HG02885 (cell line): ENCODE data around the gene SLC35B1.

Experiments
- ATAC-seq: cut with Tn5 transposase; IDR thresholded peaks from one replicate; pipeline ENCODE4 v1.9.1; 2021; ENCODE audit warnings: mild to moderate bottlenecking; ENCODE audit not compliant: unreplicated experiment, poor library complexity

Gene SLC35B1

GRCh38 chr17:49705254-49705653 lies 2.5 kb downstream of the SLC35B1 start:
- no peak for ATAC-seq

GRCh38 chr17:49703557-49704277 lies 4.0 kb downstream of the SLC35B1 start:
- ATAC-seq, result no peak

- no peak for ATAC-seq
These were observed 6.8 kb downstream of the SLC35B1 start for GRCh38 chr17:49700960-49701359.

DNA sequence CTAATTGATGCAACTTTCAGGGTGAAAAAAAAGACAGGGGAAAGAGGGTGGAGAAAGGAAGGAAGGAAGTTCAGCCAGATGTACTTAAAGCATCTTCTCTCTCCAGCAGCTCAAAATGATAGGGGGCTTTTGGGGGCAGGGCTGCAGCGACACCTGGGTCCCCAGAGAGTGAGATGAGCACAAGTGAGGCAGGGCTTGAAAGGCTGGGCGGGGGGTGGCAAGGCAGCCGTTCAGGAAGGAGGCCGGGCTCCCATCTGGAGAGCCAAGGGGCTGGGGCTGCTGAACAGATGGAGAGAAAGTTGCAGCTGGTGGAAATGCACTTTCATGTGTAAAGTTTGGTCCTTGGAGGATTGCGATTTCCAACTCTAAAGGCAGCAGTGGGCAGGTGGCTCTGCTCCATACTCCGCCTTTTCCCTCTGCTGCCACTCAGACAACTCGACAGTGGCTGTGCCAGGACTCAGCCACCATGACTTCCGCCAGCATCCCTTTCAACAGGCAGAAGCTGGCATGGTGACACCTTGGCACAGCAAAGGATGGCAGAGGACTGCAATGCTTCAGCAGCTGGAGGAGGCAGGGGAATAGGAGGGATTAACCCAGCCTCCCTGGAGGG lies 7.7 kb downstream of the SLC35B1 start:
- no peak for ATAC-seq

DNA sequence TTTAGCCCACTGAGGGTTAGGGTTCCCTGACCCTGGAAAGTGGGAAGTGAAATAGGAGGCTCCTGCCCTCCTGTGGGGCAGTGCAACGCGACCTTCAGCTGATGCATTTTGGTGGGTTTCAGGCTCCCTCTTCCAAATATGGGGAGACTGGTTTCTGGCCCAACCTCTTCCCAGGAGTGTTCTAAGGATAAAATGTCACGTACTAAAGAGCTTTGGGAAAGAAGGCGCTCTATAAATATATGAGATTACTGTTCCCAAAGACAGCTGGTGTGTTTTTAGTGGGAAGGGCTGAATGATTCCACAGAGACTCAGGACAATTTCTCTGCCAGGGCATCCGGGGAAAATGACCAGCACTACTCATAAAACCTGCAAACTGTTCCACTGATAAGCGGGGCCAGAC lies 9.8 kb downstream of the SLC35B1 start:
- no peak for ATAC-seq

GRCh38 chr17:49696233-49696761 lies 11.5 kb downstream of the SLC35B1 start:
- peak; percentile 70 for ATAC-seq

- no peak for ATAC-seq
These were observed 12.0 kb downstream of the SLC35B1 start for GRCh38 chr17:49695698-49696232.

DNA sequence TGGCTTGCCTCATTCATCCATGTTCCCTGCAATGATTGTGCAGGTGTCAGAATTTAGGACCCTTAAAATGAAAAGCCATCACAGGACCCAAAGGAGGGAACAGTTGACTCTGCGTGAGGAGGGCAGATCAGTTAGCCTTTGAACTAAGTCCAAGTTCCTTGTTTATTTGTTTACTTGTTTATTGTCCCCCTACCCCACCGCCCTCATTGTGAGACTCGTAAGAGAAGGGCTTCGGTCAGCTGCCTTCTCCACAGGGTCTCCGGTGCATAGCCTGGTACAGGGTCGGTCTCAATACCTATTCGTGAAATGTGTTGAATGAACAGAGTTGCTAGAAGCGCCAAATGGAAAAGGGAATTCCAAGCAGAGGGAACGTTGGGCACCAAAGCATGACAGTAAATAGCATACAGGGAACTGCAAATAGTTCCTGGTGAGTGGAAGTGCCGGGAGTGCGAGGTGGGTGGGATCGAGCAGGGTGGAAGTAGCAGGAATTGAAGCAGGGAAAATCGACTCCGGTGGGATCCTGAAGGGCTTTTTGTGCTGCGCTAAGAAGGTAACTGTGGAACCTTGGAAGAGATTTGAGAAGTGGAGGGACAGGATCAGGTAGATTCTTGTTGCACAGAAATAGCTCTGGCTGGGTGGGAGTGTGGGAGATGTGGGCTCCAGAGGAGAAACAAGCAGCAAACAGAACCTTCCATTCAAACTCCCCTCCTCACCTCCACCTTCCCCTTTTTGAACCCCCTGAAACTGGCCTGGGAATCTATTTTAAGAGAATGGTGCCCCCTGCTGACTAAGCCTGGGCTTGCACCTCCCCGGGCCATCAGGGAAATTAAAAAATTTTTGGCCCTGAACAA lies 12.7 kb downstream of the SLC35B1 start:
- no peak for ATAC-seq

- ATAC-seq, result no peak
These were observed 15.0 kb downstream of the SLC35B1 start for GRCh38 chr17:49692751-49693150.

GRCh38 chr17:49691677-49692191 lies 16.0 kb downstream of the SLC35B1 start:
- ATAC-seq, result no peak

GRCh38 chr17:49691086-49691676 lies 16.6 kb downstream of the SLC35B1 start:
- ATAC-seq, result no peak

GRCh38 chr17:49690256-49690655 lies 17.5 kb downstream of the SLC35B1 start:
- ATAC-seq, result no peak

DNA sequence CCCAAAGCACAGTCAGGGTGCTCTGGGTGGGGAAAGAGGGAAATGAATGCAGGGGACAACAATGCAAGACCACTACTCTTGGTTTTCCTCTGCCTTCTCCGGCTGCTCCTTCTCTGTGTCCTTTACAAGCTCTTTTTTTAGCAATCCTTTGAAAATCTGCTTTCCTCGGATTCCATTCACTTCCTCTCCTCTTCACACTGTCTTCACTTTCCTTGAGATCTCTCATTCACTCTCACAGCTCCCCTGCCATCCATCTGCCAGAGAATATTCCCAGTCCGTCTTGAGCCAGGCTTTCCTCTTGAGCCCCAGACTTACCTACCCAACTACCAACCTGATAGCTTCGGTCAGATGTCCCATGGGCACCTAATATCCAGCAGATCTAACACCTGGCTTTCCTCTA lies 18.9 kb downstream of the SLC35B1 start:
- ATAC-seq, result no peak

GRCh38 chr17:49687878-49688491 lies 19.8 kb downstream of the SLC35B1 start:
- no peak for ATAC-seq

DNA sequence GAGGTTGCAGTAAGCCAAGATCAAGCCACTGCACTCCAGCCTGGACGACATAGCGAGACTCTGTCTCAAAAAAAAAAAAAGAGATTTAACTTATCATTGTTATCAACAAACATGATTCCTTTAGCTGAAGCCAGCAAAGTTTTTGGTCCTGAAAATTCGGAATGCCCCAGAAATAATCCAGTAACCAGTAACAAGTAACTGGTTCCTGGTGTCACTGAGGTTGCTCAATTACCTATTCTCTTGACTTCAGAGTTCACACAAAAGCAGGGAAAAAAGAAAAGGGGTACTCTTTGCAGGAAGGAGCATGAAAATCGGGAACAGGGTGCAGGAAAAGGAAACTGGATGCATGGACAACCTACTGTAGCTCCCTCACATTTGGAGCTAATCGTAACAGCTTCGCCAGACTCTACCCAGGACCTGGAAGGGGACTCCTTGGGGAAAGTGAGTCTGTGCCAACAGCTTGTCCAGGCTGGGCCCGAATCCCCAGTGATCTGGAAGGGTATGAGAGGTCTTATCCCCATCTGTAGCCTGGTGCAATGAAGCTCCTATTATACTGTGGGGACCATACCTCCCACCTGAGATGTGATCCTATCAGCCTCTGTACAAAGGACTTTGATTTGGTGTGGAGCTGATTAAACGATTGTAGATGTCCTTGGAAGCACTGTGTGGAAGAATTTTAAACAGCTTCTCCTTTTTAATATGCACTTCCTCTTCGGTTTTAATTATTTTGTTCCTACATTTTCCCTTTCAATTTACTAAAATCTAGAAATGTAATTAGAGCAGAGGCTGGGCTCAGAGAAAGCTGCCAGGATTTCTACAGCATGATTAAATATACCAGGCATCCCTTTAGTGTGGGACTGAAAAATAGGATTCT lies 26.4 kb downstream of the SLC35B1 start:
- no peak for ATAC-seq

DNA sequence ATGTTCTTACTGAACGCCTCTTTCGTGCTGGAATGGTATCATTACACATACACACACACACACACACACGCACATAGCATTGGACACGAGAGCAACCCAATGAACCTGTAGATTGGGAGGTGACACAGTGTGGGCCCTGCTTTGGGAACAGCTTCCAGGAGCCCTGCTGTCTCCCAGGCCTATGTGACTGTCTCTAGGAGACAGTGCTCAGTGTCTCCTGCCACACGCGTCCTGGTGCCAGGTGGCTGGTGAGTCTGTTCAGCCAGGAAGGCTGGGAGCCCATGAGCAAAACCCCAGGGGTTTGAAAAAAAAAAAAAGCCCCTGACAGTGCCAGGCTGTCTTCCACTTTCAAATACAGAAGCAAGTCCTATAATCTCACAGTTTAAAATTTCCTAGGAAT lies 27.4 kb downstream of the SLC35B1 start:
- no peak for ATAC-seq

GRCh38 chr17:49677933-49678847 lies 29.6 kb downstream of the SLC35B1 start, which contains the start of gene SPOP:
Gene SPOP, minus strand, starts transcription at chr17:49678097. Its CDS starts 55,287 bp downstream, at chr17:49622810.
- peak; percentile 86 for ATAC-seq
